RWPE2 (cell line): ENCODE results near the gene KBTBD6.

Source experiments
- ATAC-seq: fragments of 200-7000 bp; cut with Tn5 transposase; 3 replicates; pipeline ENCODE4 v1.9.1; 2021; ENCODE audit warnings: low read depth
- DNase-seq: peaks from one replicate; pipeline ENCODE4 v3.0.0-alpha.2; 2020; ENCODE audit warnings: low spot score
- H3K27ac ChIP-seq: fragments of 450-650 bp; 2 replicates; pipeline ENCODE4 v1.5.1; 2017; ENCODE audit warnings: mild to moderate bottlenecking; ENCODE audit not compliant: poor library complexity, severe bottlenecking
- H3K27me3 ChIP-seq: fragments of 250-450 bp; sonication (Bioruptor Pico); 2 replicates; pipeline ENCODE4 v1.5.1; 2021; ENCODE audit warnings: mild to moderate bottlenecking, moderate library complexity; ENCODE audit not compliant: insufficient read depth, poor library complexity, severe bottlenecking
- H3K36me3 ChIP-seq: fragments of 250-450 bp; sonication (Bioruptor Pico); 2 replicates; pipeline ENCODE4 v1.5.1; 2020; ENCODE audit warnings: low read depth, mild to moderate bottlenecking, moderate library complexity
- H3K4me1 ChIP-seq: fragments of 250-450 bp; sonication (Bioruptor Pico); 2 replicates; pipeline ENCODE4 v1.5.1; 2021; ENCODE audit warnings: mild to moderate bottlenecking, moderate library complexity; ENCODE audit not compliant: insufficient read depth, poor library complexity, severe bottlenecking
- H3K4me3 ChIP-seq: fragments of 250-450 bp; sonication (Bioruptor Pico); 2 replicates; pipeline ENCODE4 v1.5.1; 2021; ENCODE audit warnings: mild to moderate bottlenecking, moderate library complexity; ENCODE audit not compliant: severe bottlenecking
- H3K9me3 ChIP-seq: fragments of 250-450 bp; sonication (Bioruptor Pico); 2 replicates; pipeline ENCODE4 v1.5.1; 2021; ENCODE audit warnings: mild to moderate bottlenecking, moderate library complexity; ENCODE audit not compliant: severe bottlenecking
- CTCF ChIP-seq: fragments of 450-650 bp; IDR thresholded peaks from one replicate; pipeline ENCODE4 v1.5.1; 2017; ENCODE audit warnings: mild to moderate bottlenecking, moderate library complexity; ENCODE audit not compliant: poor library complexity, severe bottlenecking

KBTBD6 gene

GRCh38 chr13:41085961-41086585, 46.5 kb downstream of the KBTBD6 start:
- peaks cover 17% of the 10 kb centered on the region; the same call in 1 of the 2 replicates for H3K36me3 ChIP-seq

GRCh38 chr13:41079725-41080124, 52.9 kb downstream of the KBTBD6 start:
- TF ChIP-seq CTCF: no peak
- Histone ChIP-seq H3K4me1 (no peaks in the 10 kb centered on the region), H3K36me3 (peaks cover 66% of the 10 kb centered on the region), H3K27ac (no peak overlapping the region), H3K4me3 (no peak overlapping the region), H3K9me3 (no peaks in the 10 kb centered on the region), H3K27me3 (no peaks in the 10 kb centered on the region)
- ATAC-seq: no peak
- no peak for DNase-seq

More at GRCh38 chr13:41085961-41086585, 46.5 kb downstream of the KBTBD6 start:
- H3K27ac ChIP-seq: no peak overlapping the region
- no peaks in the 10 kb centered on the region for H3K4me1 ChIP-seq
- no peak overlapping the region for H3K4me3 ChIP-seq
- H3K9me3 ChIP-seq: no peaks in the 10 kb centered on the region
- H3K27me3 ChIP-seq: no peaks in the 10 kb centered on the region
- ATAC-seq: no peak
- no peak for DNase-seq
- no peak for TF ChIP-seq CTCF
